Activated gamma-delta T cell treated with anti-CD3 and anti-CD28 coated beads, Interleukin-2, amount 50 U/mL, for 16 hours (primary cell): Measurements from ENCODE around the gene EXOC3.
"Not testable (repeated sequence)": the region's sequence is repeated elsewhere in the genome, so short reads cannot be mapped to it uniquely, and the experiment has no call there.

Experiments
- DNase-seq: peaks from one replicate; pipeline ENCODE4 v3.0.0-alpha.2; 2020; ENCODE audit warnings: low read depth

EXOC3 gene

DNA sequence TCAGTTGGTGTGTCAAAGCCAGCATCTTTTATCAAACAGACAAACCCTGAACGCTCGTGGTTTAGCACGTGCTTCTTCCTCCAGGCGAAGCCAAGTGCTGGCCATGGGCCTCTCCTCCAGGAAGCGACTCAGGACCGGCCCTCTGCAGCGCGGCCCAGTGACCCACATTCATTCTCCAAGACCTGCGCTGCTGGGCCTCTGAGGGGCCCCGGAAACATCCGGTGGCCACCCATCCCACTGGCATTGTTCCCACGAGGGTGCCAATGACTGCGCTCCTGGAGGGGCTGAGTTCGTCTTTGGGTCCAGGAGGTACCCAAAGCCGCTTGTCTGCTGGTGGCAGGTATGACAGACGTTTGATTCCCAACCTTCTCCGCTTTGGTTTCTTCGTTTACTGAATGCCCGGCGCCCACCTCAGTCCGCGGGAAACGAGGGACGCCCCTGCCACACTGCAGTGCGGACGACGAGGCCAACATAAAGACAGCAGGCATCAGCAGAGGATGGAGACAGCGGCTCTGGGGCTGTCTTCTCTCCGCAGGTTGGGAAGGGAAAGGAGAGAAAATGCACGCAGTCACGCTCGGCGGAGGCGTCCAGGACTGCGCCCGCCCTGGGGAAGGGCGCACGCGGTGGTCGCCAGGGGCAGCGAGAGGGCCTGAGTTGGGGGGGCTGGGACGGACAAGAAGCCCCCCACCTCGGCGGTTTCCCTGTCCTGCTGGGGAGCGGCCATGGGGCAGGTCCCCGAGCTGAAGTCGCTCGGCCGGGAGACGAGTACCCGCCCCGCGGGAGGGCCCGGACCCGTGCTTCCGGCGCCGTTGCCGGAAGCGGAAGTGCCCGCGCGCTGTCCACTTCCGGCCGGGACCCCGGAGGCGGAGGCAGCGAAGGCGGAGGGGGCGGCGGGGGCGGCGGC, at the start of gene EXOC3:
EXOC3 (plus strand) TSS at position 842 of the 904 bp plus-strand sequence. CDS start 3,030 bp downstream, outside the sequence.
- DNase-seq, result peak; percentile 66

- DNase-seq, result no peak
Observed at GRCh38 chr5:393846-394275, 49.1 kb upstream of the EXOC3 start.

GRCh38 chr5:394671-395155, 48.3 kb upstream of the EXOC3 start:
- no peak for DNase-seq

DNA sequence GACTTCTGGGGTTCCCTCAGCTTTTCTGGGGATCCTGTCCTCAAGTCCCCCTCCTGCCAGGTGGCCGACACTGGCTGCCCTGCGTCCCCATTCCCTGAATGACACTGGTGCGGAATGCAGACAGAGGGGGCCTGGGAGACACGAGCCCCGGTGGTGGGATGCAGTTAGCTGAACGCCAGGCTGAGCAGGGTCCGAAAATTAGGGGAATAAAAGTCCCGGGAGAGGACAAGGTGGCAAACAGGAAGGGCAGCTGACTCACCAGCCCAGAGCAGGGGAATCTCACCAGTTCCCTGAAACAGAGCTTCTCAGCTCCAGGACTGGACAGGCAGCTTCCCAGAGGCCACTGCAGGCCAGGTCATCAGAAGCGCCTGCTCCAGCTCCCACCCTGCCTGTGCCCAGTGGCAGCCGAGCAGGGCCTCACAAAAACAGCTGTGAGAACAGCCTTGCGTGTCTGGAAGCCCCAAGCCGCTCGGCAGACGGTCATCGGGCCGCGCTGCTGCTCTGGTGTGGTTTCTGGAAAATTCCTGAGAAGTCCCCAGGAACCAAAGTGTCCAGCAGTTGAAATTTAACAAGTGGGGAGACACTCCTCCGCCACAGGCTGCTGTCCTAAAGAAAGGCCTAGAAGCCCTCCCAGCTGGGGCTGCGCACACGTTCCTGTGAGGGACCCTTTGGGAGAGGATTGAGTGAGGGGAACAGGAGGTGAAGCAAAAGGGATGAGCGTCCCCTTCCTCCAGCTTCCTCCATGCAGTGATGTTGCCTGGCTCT, 47.6 kb upstream of the EXOC3 start:
- no peak for DNase-seq

DNA sequence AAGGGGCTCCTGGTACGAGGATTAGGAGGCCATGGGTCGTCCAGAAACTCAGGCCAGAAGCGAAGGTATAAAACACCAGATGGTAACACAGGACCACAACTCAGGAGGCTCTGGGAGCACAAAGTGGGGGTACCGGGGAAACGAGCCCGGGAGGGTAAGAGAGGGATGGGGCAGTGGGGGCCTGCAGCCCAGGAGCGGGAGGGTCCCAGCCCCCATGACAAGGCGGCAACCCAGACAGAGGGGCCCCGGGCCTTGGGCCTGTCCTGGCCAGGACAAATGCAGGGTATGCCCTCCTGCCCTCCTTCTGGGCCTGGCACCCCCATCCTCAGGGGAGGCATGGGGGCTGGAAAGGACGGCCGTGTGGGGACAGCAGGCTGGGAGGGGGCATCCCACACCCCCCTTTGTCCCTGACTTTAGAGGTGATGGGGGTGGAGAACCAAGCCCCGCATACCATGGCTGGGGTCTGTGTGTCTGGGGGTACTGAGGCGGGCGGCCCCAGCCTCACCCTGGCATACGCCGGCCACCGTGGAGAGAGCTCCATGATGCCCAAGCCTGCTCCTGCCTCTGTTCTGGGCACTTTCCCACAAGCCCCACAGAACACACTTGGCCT, 47.0 kb upstream of the EXOC3 start:
- no peak for DNase-seq

DNA sequence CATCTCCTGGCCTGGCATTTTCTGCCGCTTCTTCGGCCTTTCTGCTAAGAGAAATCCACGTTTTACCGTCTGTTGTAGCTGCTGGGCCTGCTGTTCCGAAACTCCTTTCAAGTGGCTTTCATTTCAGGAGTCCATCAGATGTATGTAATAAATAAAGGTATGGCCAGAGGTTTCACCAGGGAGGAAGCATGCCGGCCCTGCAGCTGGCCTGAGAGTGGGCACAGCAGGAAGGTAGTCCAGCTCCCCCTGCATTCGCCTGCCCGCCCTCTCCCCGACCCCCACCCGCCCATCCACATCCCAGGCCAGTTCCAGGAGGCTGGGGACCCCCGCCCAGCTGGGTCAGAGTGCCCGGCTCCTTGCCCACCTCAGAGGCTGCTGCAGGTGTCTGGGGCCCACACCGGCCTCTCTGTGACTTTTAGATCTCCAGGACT, 46.4 kb upstream of the EXOC3 start:
- DNase-seq, result no peak

DNA sequence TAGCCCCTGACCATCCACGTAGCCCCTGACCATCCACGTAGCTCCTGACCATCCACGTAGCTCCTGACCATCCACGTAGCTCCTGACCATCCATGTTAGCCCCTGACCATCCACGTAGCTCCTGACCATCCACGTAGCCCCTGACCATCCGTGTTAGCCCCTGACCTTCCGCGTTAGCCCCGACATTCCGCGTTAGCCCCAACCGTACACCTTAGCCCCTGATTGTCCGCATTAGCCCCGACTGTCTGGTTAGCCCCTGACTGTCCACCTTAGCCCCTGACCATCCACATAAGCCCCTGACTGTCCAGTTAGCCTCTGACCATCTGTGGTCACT, 44.9 kb upstream of the EXOC3 start:
- not testable (repeated sequence) for DNase-seq

DNA sequence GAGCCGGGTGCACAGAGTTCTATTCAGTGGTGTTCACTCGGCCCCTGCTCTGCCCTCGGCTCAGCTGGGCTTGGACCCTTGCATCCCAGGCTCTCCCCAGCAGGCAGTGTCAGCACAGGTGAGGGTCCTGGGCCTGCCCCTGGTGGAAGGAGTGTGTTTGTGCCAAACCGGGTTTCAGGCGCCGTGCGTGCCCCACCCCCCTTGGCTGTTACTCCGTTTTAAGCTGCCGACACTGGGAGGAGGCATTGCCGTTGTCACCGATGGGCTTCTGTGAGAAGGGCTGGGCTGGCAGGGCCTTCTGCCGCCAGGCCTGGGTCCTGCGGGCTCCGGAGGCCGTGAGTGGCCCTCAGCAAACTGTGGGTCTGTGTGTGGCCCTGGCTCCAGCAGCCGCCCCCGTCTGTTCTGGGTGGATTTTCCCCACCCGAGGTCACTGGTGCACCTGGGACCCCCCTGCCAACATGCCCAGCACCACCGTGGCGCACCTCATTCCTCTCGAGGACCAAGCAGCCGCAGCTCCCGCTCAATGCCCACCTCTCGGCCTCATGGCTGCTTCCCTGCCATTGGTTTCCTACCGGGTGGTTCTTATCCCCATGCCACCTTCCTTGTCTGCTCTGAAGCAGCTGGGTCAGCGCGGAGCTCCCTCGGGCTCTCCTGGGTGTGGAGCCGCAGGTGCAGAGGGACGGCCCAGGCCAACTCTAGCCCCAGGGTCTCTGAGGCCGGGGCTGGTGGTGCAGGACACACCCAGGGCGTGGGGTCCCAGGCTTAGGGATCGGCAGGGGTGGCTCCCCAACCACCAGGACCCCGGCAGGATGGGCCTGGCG, 44.3 kb upstream of the EXOC3 start:
- no peak for DNase-seq

DNA sequence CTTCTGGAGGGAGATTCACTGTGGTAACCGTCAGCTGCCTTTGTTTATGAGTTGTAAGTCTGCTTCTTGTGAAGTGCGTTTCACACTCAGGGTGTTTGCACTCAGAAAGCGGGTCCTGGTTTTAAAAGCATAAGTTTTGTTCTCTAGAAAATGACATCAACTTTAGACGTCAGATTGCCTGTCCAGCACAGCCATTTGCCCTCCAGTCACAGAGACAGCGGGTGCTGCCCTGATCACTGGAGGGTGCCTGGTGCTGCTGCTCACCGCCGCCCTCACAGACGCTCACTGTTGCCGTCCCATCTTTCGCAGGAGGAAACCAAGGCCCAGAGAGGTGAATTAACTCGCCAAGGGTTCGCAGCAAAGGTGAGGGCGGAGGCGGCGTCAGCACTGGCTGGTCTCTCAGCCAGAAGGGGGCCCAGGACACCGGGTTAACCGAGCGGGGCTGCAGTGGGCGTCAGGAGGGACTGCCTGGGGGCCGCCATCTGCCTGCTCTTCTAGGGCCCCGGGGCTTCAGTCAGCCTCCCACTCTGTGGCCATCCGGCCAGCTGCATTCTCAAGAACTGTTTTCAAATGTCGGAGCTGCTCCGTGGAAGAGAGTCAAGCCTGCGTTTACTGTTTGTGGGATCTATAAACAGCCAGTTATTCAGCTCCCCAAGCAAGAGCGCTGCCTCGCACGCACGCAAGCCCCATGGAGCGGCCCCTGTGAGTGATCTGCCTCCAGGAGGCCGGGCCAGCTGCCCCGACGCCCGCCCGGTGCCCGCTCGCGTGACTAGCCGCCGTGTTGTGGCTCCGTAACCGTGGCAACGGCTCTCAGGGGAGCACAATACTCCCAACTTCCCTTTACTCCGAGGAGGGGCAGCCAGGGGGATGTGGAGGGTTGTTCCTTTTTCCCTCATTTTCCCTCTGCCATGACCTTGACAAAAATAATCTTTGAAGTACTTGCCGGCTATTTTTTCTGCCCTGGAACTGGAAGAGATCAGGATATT, 43.4 kb upstream of the EXOC3 start:
- peak; percentile 61 for DNase-seq

DNA sequence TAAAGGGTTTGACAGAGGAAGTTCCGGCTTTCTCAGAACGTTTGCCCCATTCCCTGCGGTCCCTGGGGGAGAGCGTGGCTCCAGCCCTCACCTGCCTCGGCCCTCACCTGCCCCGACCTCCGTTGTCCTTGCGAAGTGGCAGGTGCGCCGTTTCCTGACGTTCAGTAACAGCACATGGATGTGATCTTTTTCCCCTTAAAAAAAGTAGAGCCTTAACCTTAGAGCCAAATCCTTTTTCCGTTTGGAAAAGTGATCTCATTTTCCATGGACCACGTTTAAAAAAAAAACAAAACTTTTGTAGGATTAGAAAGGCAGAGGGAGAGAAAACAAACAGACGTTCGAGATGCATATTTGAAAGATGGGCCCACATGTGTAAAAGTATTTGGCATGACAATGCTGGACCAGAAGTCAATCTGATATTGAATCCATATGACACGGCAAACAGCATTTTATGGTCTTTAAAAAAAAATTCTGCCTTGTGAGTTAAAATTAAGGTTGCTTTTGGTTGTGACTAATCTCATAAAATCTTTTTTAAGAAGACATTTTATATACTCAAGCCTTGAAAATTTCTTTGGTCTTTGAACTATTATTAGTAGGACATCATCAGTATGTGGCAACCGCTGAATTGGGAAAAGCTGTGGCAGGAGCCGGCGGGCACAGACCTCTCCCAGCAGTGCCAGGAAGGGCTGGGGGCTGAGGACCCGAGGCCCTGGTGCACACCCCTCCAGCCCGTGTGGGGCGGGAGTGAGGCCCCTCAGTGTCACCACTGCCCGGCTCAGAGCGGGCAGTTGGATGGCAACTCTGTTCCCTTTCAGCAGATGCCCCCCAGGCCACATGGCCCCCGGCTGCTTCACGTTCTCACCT, 42.5 kb upstream of the EXOC3 start:
- no peak for DNase-seq

GRCh38 chr5:401146-402034, 41.6 kb upstream of the EXOC3 start:
- no peak for DNase-seq

DNA sequence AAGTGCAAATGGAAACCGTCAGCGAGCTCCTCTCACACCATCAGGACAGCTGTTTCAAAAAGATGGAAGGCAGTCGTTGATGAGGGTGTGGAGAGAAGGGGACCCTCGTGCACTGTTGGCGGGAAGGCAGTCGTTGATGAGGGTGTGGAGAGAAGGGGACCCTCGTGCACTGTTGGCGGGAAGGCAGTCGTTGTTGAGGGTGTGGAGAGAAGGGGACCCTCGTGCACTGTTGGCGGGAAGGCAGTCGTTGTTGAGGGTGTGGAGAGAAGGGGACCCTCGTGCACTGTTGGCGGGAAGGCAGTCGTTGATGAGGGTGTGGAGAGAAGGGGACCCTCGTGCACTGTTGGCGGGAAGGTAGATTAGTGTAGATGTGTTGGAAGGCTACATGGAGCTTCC, 40.8 kb upstream of the EXOC3 start:
- DNase-seq, result not testable (repeated sequence)

GRCh38 chr5:402615-403359, 40.2 kb upstream of the EXOC3 start:
- DNase-seq, result no peak

DNA sequence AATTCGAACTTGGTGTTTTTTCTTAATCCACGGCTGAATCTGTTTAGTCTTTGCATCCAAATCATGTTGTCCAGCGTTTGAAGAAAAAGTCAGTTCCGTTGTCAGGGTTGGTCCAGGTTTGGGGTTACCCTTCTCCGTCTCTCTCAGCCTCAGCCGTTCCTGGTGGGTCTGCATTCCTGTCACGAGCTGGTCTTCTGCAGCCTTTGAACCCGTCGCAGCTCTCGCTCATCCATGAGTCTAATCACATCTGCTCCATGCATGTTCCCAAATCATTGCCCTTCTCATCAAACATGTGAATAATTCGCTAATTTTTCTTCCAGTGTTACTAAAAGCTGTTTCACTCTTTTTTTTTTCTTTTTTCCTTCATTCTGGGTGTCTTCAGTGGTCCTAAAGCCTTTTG, 39.0 kb upstream of the EXOC3 start:
- DNase-seq, result no peak

GRCh38 chr5:404666-405241, 38.2 kb upstream of the EXOC3 start:
- no peak for DNase-seq

GRCh38 chr5:405421-405820, 37.6 kb upstream of the EXOC3 start:
- no peak for DNase-seq

- DNase-seq, result no peak
Observed at GRCh38 chr5:406041-406440, 36.9 kb upstream of the EXOC3 start.
